ENCODE results near the gene MICA. TPM values are rescaled to one million over a fixed set of nuclear protein-coding genes. Genes with fewer than 3 reads are reported as not detected.
"Not testable (repeated sequence)": the region's sequence is repeated elsewhere in the genome, so short reads cannot be mapped to it uniquely, and the experiment has no call there.

The MICA gene
- total RNA-seq, 4 donors from 2014 or later: 7.7 to 21.7 (median 13.9) TPM

- no peak for DNase-seq (ENCODE audit: low spot score in 2 of 2)
- TF ChIP-seq CTCF (IDR thresholded peaks at IDR 0.05) (no peak), POLR2A (IDR thresholded peaks at IDR 0.05) (no peak)
- 70 to 100% methylated on average over 3 of the region's 3 CpGs for WGBS, 2 donors
- no peak overlapping the region for H3K4me3 ChIP-seq (ENCODE audit: low read depth, poor library complexity, severe bottlenecking)
- intact Hi-C loops (cut with DNase I; ENCODE audit: low total_unique reads): no loop called here
These were observed 18.4 kb upstream of the MICA start for GRCh38 chr6:31385041-31385440.

- no peak for DNase-seq (ENCODE audit: low spot score in 2 of 2)
- WGBS, 2 donors: 88 to 91% methylated on average over 3 of the region's 3 CpGs
- no peak for TF ChIP-seq POLR2A (IDR thresholded peaks at IDR 0.05)
- TF ChIP-seq CTCF (IDR thresholded peaks at IDR 0.05): no peak
- no peak overlapping the region for H3K4me3 ChIP-seq (ENCODE audit: low read depth, poor library complexity, severe bottlenecking)
- intact Hi-C loops (cut with DNase I; ENCODE audit: low total_unique reads): no loop called here
These were observed 17.3 kb upstream of the MICA start for GRCh38 chr6:31386099-31386498.

- TF ChIP-seq POLR2A (IDR thresholded peaks at IDR 0.05): no peak
- TF ChIP-seq CTCF (IDR thresholded peaks at IDR 0.05): no peak
- 80 to 84% methylated on average over 1 of the region's 1 CpG for WGBS, 2 donors
- intact Hi-C loops (cut with DNase I; ENCODE audit: low total_unique reads): no loop called here
- H3K4me3 ChIP-seq (ENCODE audit: low read depth, poor library complexity, severe bottlenecking): no peak overlapping the region
- DNase-seq (ENCODE audit: low spot score in 2 of 2): no peak
These were observed 16.4 kb upstream of the MICA start for GRCh38 chr6:31386977-31387376.

- WGBS, 2 donors: 54 to 67% methylated on average over 5 of the region's 13 CpGs
- H3K4me3 ChIP-seq (ENCODE audit: low read depth, poor library complexity, severe bottlenecking); DNase-seq (ENCODE audit: low spot score in 2 of 2); intact Hi-C loops (cut with DNase I; ENCODE audit: low total_unique reads): not testable (repeated sequence)
These were observed 14.2 kb upstream of the MICA start for GRCh38 chr6:31388916-31389801.

GRCh38 chr6:31389802-31390132 lies 13.6 kb upstream of the MICA start:
- intact Hi-C loops (cut with DNase I; ENCODE audit: low total_unique reads): not testable (repeated sequence)

GRCh38 chr6:31393932-31394331 lies 9.5 kb upstream of the MICA start:
- H3K4me3 ChIP-seq (ENCODE audit: low read depth, poor library complexity, severe bottlenecking): no peak overlapping the region
- no peak for TF ChIP-seq POLR2A (IDR thresholded peaks at IDR 0.05)
- no peak for TF ChIP-seq CTCF (IDR thresholded peaks at IDR 0.05)
- intact Hi-C loops (cut with DNase I; ENCODE audit: low total_unique reads): no loop called here
- no peak for DNase-seq (ENCODE audit: low spot score in 2 of 2)
- 64 to 87% methylated on average over 5 of the region's 5 CpGs for WGBS, 2 donors

More at GRCh38 chr6:31389802-31390132, 13.6 kb upstream of the MICA start:
- not testable (repeated sequence) for DNase-seq (ENCODE audit: low spot score in 2 of 2); H3K4me3 ChIP-seq (ENCODE audit: low read depth, poor library complexity, severe bottlenecking)

GRCh38 chr6:31394381-31394780 lies 9.0 kb upstream of the MICA start:
- WGBS, 2 donors: 77 to 91% methylated on average over 4 of the region's 4 CpGs
- no peak overlapping the region for H3K4me3 ChIP-seq (ENCODE audit: low read depth, poor library complexity, severe bottlenecking)
- intact Hi-C loops (cut with DNase I; ENCODE audit: low total_unique reads): no loop called here
- TF ChIP-seq POLR2A (IDR thresholded peaks at IDR 0.05): no peak
- no peak for TF ChIP-seq CTCF (IDR thresholded peaks at IDR 0.05)
- no peak for DNase-seq (ENCODE audit: low spot score in 2 of 2)
